ENCODE results near the gene EFCAB6. TPM values are rescaled to one million over a fixed set of nuclear protein-coding genes. Genes with fewer than 3 reads are reported as not detected.

EFCAB6 gene
- total and polyA plus RNA-seq, 4 donors, result 1.7 to 15.4 (median 7.6) TPM

DNA sequence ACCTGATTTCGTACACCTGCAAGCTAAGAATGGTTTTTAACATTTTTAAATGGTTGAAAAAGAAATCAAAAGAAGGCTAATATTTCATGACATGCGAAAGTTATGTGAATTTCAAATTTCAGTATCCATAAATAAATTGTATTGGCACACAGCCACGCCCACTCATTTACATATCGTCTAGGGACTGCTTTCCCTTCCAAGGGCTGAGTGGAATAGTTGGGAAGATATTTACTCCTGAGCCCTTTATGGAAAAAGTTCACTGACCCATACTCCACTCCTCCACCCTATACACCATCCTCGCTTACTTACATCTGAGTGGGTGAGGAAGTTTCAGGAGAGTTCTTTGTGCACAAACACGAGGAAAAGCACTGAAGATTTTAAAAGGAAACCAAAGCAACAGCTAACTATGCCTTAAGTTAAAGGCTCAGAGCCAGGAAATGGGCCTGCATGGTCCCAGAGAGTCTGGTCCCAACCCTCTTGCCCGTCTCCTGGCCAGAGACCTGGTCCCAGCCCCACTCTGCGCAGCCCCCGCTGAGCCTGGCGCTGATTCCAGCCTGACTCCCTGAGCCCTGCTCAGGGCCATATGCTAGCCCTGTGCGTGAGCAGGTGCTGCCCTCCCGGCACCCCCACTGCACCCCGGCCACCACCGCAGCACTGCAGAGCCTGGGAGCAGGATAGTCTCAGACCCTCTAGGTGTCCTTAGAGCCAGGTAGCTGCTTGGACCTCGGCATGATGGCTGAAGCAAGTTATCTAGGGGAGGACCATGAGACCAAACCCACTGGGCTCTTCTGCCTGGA lies 69.8 kb downstream of the EFCAB6 start:
- H3K4me1 ChIP-seq (ENCODE audit: control insufficient read depth in 5 of 5, insufficient read depth in 5 of 5, low read length in 5 of 5), result peaks cover 0 to 29% (median 7%) of the 10 kb centered on the region in 5 donors

DNA sequence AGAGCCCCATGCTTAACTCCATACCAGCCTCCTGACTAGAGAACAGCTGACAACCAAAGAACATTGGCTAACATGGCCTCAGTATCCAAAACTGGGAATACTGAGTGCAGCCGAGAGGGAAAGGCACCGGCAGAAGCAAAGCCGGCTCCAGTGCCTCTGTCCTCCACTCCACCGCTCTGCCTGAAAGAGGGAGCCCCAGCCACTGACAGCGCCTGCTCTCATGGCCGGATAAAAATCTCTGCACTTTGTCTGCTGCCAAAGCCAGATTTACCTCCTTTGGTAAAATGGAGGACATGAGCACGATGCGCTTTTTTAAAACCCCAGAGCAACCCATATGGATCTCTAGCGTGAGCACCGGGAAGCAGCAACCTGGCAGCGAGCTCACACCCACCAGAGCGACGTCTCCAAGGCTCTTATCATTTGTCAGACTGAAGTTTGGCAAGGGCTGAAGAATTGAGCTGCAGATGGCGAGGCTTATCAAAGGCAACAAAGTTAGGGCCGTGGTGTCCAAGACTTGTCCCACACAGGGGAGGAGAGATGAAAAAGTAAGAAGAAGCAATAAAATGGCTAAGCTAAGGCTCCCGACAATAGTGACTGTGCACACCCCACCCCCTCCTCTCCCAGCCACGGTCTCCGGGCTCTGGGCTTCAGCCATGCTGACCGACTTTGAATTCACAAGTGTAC lies 71.4 kb downstream of the EFCAB6 start:
- Histone ChIP-seq H3K9me3 (ENCODE audit: control insufficient read depth in 4 of 4, insufficient read depth in 3 of 4, low read length in 3 of 4) (no peaks in the 10 kb centered on the region), H3K27ac (ENCODE audit: low read depth in 1 of 2, low read length in 1 of 2) (no peak overlapping the region), H3K4me1 (ENCODE audit: control insufficient read depth in 5 of 5, insufficient read depth in 5 of 5, low read length in 5 of 5) (peaks cover 0 to 27% (median 7%) of the 10 kb centered on the region in 5 donors), H3K27me3 (ENCODE audit: control insufficient read depth in 3 of 3, insufficient read depth in 3 of 3, low read length in 2 of 3) (peaks cover 0 to 3% (median 0%) of the 10 kb centered on the region in 3 donors), H3K36me3 (ENCODE audit: control insufficient read depth in 4 of 4, insufficient read depth in 4 of 4, low read length in 4 of 4) (no peaks in the 10 kb centered on the region), H3K9ac (ENCODE audit: insufficient read depth in 1 of 2, low read length in 2 of 2) (no peak overlapping the region), H3K4me3 (no peak overlapping the region)
- WGBS, 2 donors, result 64 to 72% methylated on average over 19 of the region's 19 CpGs
- no peak for ATAC-seq (ENCODE audit: insufficient read depth, low FRiP score)
- TF ChIP-seq, protein P1, sequence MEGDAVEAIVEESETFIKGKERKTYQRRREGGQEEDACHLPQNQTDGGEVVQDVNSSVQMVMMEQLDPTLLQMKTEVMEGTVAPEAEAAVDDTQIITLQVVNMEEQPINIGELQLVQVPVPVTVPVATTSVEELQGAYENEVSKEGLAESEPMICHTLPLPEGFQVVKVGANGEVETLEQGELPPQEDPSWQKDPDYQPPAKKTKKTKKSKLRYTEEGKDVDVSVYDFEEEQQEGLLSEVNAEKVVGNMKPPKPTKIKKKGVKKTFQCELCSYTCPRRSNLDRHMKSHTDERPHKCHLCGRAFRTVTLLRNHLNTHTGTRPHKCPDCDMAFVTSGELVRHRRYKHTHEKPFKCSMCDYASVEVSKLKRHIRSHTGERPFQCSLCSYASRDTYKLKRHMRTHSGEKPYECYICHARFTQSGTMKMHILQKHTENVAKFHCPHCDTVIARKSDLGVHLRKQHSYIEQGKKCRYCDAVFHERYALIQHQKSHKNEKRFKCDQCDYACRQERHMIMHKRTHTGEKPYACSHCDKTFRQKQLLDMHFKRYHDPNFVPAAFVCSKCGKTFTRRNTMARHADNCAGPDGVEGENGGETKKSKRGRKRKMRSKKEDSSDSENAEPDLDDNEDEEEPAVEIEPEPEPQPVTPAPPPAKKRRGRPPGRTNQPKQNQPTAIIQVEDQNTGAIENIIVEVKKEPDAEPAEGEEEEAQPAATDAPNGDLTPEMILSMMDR (IDR thresholded peaks at IDR 0.05; ENCODE audit: control extremely low read depth, extremely low read depth), result no peak
- DNase-seq, result peak in 1 of 3 donors; percentile 53

More for the DNA sequence above, 69.8 kb downstream of the EFCAB6 start:
- no peak for DNase-seq
- Histone ChIP-seq H3K9me3 (ENCODE audit: control insufficient read depth in 4 of 4, insufficient read depth in 3 of 4, low read length in 3 of 4) (no peaks in the 10 kb centered on the region), H3K9ac (ENCODE audit: insufficient read depth in 1 of 2, low read length in 2 of 2) (no peak overlapping the region), H3K36me3 (ENCODE audit: control insufficient read depth in 4 of 4, insufficient read depth in 4 of 4, low read length in 4 of 4) (no peaks in the 10 kb centered on the region), H3K27ac (ENCODE audit: low read depth in 1 of 2, low read length in 1 of 2) (no peak overlapping the region), H3K4me3 (no peak overlapping the region), H3K27me3 (ENCODE audit: control insufficient read depth in 3 of 3, insufficient read depth in 3 of 3, low read length in 2 of 3) (peaks cover 0 to 3% (median 0%) of the 10 kb centered on the region in 3 donors)
- no peak for ATAC-seq (ENCODE audit: insufficient read depth, low FRiP score)
- WGBS, 2 donors, result 89 to 92% methylated on average over 15 of the region's 15 CpGs
- TF ChIP-seq, protein P1 (IDR thresholded peaks at IDR 0.05; ENCODE audit: control extremely low read depth, extremely low read depth), result no peak

- no peaks in the 10 kb centered on the region for H3K9me3 ChIP-seq (ENCODE audit: control insufficient read depth in 4 of 4, insufficient read depth in 3 of 4, low read length in 3 of 4)
- H3K27ac ChIP-seq (ENCODE audit: low read depth in 1 of 2, low read length in 1 of 2), result no peak overlapping the region
- 80% methylated on average over 11 of the region's 11 CpGs for WGBS, 2 donors
- no peak for DNase-seq
- no peaks in the 10 kb centered on the region for H3K36me3 ChIP-seq (ENCODE audit: control insufficient read depth in 4 of 4, insufficient read depth in 4 of 4, low read length in 4 of 4)
- ATAC-seq (ENCODE audit: insufficient read depth, low FRiP score), result no peak
- TF ChIP-seq, protein P1 (IDR thresholded peaks at IDR 0.05; ENCODE audit: control extremely low read depth, extremely low read depth), result no peak
- no peak overlapping the region for H3K4me3 ChIP-seq
- H3K9ac ChIP-seq (ENCODE audit: insufficient read depth in 1 of 2, low read length in 2 of 2), result no peak overlapping the region
- H3K27me3 ChIP-seq (ENCODE audit: control insufficient read depth in 3 of 3, insufficient read depth in 3 of 3, low read length in 2 of 3), result peaks cover 0 to 3% (median 0%) of the 10 kb centered on the region in 3 donors
- H3K4me1 ChIP-seq (ENCODE audit: control insufficient read depth in 5 of 5, insufficient read depth in 5 of 5, low read length in 5 of 5), result peaks cover 0 to 19% (median 4%) of the 10 kb centered on the region in 5 donors
Measured at GRCh38 chr22:43739851-43740379, 72.2 kb downstream of the EFCAB6 start.
